GM21423 (cell line): Measurements from ENCODE around the gene FUT3.
A peak's percentile ranks its signal among the peaks of the same experiment; 100 is the strongest.

Experiments
- ATAC-seq: cut with Tn5 transposase; IDR thresholded peaks from one replicate; pipeline ENCODE4 v1.9.1; 2021; ENCODE audit warnings: mild to moderate bottlenecking, moderate library complexity; ENCODE audit not compliant: unreplicated experiment

FUT3 gene

DNA sequence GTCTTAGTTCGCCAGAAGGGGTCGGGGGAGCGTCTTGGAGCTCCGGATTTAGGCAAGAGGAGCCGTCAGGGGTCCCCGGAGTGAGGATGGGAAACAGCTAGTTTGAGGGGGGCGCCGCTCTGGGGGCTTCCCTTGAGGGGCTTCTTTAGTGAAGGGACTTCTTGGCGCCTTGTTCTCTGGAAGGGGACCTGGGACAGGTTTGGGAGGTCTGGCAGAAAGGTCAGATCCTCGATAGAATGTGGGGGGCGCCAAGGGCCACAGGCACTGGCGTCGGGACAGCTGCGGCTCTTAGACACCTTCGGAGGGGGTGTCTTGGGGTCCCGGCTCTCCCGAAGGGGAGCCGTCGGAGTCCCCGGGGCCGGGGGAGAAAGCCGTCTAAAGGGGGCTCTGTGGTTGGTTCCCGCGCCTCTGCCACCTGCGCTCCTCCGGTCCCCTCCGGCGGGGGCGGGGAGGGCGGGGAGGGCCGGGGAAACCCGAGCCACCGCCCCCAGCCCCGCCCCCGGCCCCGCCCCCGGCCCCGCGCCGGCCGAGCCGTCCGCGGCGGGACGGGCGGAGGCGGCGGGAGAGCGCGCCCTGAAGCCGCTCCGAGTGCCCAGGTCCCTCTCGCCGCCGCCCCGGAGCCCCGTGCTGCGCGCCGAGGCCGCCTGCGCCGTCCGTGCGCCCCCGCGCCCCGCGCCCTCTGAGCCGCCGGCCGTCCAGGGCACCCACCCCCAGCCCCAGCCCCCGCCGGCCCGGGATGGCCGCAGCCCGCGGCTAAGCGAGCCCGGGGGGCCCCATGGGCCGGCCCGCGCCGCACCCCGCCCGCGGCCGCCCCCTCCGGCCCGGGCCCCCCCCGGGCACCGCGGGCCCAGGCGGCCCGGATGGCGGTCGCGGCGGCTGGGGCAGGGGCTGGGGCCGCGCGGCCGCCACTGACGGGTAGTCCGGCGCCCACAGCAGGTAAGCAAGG lies 46.5 kb downstream of the FUT3 start, which contains the start of gene NRTN:
TSS of gene NRTN (plus strand) at position 552 of the 946 bp plus-strand sequence. CDS start 19,099 bp downstream, outside the sequence.
- no peak for ATAC-seq

GRCh38 chr19:5803752-5804515 lies 47.3 kb downstream of the FUT3 start:
- ATAC-seq = peak; percentile 75

DNA sequence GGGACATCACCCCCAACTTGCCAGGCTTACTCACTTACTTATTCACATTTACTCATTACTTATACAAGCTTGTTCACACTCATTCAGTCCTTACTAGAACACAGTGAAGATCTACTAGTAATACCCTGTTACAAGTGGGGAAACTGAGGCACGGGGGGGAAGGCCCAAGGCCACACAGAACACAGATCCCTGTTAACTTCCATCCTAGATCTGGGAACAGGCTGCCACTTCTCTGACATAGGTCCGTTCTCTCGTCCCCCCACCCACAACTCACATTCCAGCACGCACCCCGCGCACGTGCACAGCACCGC lies 47.9 kb downstream of the FUT3 start:
- ATAC-seq = no peak

- no peak for ATAC-seq
Measured at GRCh38 chr19:5801796-5802619, 49.2 kb downstream of the FUT3 start.

DNA sequence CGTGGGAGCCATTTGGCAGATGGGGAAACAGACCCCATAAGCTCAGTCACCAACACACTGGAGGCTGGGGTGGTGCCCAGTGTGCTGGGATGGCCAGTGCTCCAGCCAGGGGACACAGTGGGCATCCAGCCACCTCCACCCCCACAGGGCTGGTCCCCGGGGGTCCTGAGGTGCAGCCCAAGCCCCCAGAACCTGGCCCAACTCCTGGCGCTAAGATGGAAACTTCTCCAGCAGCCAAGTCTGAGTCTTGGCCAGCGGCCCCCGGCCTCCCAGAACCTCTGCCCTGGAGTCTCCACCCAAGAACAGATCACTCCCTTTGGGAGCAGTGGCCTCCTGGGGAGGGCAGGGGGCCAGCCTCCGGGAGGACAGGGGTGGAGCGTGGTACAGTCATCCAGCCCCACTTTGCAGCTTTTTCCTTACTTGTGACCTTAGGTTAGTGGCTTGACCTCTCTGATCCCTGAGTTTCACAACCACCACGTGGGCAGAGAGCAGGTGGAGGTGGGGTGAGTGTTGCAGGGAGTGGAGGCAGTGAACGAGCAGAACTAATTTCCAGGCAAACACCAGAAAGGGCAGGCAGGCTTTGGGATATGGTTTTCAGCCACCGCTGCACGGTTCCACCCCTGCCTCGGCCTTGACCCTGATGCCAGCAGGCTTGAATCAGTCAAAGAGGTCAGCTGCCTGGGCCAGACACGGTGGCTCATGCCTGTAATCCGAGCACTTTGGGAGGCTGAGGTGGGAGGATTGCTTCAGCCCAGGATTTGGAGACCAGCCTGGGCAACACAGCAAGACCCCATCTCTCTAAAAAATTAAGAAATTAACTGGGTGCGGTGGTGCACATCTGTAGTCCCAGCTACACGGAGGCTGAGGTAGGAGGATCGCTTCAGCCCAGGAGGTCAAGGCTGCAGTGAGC lies 50.6 kb downstream of the FUT3 start:
- no peak for ATAC-seq

DNA sequence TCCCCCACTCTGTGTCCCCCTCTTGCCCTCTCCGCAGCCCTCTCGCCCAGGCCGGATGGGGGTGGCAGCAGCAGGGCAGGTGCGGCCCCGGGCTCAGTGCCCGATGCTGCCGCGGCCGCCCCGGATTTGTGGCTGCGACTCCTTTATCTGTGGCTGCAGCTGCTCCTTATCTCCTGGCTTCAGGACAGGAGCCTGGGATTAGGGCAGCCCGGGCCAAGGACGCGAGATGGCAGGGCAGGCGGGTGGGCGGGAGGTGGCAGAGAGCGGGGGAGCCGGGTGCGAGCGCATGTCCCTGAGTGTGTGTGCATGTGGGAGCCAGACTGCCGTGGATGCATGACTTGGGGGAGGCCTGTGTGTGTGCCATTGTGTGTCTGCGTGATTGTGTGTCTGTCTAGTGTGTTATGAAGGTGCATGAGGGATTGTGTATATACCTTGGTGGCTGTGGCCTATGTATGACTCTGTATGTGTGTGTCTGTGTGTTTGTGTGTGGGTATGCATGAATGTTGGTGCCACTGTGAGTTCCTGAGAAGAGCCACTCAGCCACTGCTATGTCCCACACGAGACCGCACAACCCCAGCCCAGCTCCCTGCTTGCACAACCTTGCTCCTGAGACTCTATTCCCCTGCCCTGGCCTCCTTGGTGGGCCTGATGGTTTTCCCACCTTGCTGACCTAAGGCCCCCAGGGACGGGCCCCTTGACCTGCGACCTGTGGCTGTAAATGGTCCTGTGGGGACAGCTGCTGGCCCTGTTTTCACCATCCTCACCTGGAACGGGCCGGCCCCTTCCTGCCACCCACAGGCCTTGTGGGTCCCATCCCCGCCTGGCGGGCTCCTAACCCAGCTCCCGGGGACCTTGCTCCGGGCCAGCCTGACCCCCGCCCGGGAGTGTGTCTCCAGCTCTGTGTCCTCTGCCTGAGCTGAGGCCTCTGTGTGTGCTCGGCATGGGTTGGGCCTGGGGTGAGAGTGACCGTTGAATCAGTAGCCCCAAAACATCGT lies 51.7 kb downstream of the FUT3 start:
- no peak for ATAC-seq

GRCh38 chr19:5798244-5798643 lies 53.0 kb downstream of the FUT3 start:
- ATAC-seq = no peak

DNA sequence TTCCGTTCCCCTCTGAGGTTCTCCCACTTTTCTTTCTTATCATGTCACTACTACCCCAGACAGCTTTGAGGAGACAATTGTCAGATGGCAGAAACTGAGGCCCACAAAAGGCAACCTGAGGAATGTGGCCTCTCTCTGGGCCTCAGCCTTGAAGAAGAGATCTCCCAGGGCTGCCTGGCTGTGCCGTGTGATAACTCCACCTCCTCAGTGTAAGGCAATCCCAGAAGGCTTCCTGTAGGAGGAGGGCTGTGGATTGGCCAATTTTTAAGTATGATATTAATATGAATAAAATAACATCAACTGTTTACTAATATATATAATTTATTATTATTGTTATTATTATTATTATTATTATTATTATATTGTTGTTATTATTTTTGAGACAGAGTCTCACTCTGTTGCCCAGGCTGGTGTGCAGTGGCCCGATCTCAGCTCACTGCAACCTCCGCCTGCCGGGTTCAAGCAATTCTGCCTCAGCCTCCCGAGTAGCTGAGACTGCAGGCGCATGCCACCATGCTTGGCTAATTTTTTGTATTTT lies 55.8 kb downstream of the FUT3 start:
- ATAC-seq = no peak

DNA sequence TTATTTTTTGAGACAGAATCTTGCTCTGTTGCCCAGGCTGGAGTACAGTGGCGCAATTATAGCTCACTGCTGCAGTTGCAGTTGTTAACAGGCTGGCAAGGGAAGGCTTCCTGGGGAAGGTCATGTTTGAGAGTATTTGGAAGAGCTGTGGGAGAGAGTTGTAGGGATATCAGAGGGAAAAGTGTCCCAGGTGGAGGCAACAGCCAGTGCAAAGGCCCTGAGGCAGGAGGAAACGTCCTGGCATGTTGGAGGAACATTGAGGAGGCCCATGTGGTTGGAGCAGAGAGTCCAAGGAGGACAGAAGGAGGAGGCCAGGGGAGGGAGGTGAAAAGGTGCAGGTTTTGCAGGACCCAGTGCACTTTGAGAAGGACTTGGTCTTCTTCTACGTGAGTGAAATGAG lies 58.1 kb downstream of the FUT3 start:
- no peak for ATAC-seq
